Measurements from ENCODE around the gene AFAP1. TPM values are rescaled to one million over a fixed set of nuclear protein-coding genes. Genes with fewer than 3 reads are reported as not detected.

The AFAP1 gene
- total RNA-seq, 2 experiments from 2014 or later = not detected

- BruUV-seq (replicated peaks) = no TSS peak
- CTCF ChIA-PET (ENCODE audit: unreplicated experiment) = no interaction called here
- Histone ChIP-seq H3K36me3 (ENCODE audit: insufficient read depth, low read length) (no peaks in the 10 kb centered on the region), H3K9me2 (ENCODE audit: insufficient read depth, low read length) (no peaks in the 10 kb centered on the region), H3K4me2 (ENCODE audit: low read length) (no peak overlapping the region), H3K27ac (ENCODE audit: low read depth, low read length, poor library complexity, severe bottlenecking) (no peak overlapping the region), H3K4me3 (ENCODE audit: low read depth, low read length, poor library complexity, severe bottlenecking) (no peak overlapping the region), H3K9me3 (ENCODE audit: low read length) (no peaks in the 10 kb centered on the region), H3K4me1 (ENCODE audit: insufficient read depth, low read length, poor library complexity, severe bottlenecking) (no peaks in the 10 kb centered on the region), H3K79me2 (ENCODE audit: insufficient read depth, low read depth, low read length) (no peaks in the 10 kb centered on the region), H2AFZ (ENCODE audit: low read length) (no peak overlapping the region), H4K20me1 (ENCODE audit: insufficient read depth, low read length) (no peaks in the 10 kb centered on the region)
- intact Hi-C loops (cut with micrococcal nuclease; ENCODE audit: unreplicated experiment) = no loop called here
- DNase-seq (ENCODE audit: low spot score) = no peak
- TF ChIP-seq EZH2phosphoT487 (IDR thresholded peaks at IDR 0.05; ENCODE audit: borderline replicate concordance, low read depth, low read length) (no peak), CTCF (conservative IDR thresholded peaks at IDR 0.05; ENCODE audit: low read length) (no peak)
- POLR2A ChIA-PET = no interaction called here
Measured at GRCh38 chr4:7767526-7767925, 172.1 kb downstream of the AFAP1 start.

GRCh38 chr4:7766661-7767345, 172.9 kb downstream of the AFAP1 start:
- intact Hi-C loops (cut with micrococcal nuclease; ENCODE audit: unreplicated experiment) = no loop called here
- no peak for TF ChIP-seq CTCF (conservative IDR thresholded peaks at IDR 0.05; ENCODE audit: low read length)
- TF ChIP-seq EZH2phosphoT487 (IDR thresholded peaks at IDR 0.05; ENCODE audit: borderline replicate concordance, low read depth, low read length) = no peak
- Histone ChIP-seq H3K9me2 (ENCODE audit: insufficient read depth, low read length) (no peaks in the 10 kb centered on the region), H3K79me2 (ENCODE audit: insufficient read depth, low read depth, low read length) (no peaks in the 10 kb centered on the region), H4K20me1 (ENCODE audit: insufficient read depth, low read length) (no peaks in the 10 kb centered on the region), H3K27ac (ENCODE audit: low read depth, low read length, poor library complexity, severe bottlenecking) (no peak overlapping the region), H3K36me3 (ENCODE audit: insufficient read depth, low read length) (no peaks in the 10 kb centered on the region), H2AFZ (ENCODE audit: low read length) (no peak overlapping the region), H3K4me3 (ENCODE audit: low read depth, low read length, poor library complexity, severe bottlenecking) (no peak overlapping the region), H3K9me3 (ENCODE audit: low read length) (no peaks in the 10 kb centered on the region), H3K4me1 (ENCODE audit: insufficient read depth, low read length, poor library complexity, severe bottlenecking) (no peaks in the 10 kb centered on the region), H3K4me2 (ENCODE audit: low read length) (no peak overlapping the region)
- BruUV-seq (replicated peaks) = no TSS peak
- POLR2A ChIA-PET = no interaction called here
- CTCF ChIA-PET (ENCODE audit: unreplicated experiment) = no interaction called here
- DNase-seq (ENCODE audit: low spot score) = no peak

- Histone ChIP-seq H3K4me1 (ENCODE audit: insufficient read depth, low read length, poor library complexity, severe bottlenecking) (no peaks in the 10 kb centered on the region), H3K79me2 (ENCODE audit: insufficient read depth, low read depth, low read length) (no peaks in the 10 kb centered on the region), H2AFZ (ENCODE audit: low read length) (no peak overlapping the region), H3K4me2 (ENCODE audit: low read length) (no peak overlapping the region), H3K36me3 (ENCODE audit: insufficient read depth, low read length) (no peaks in the 10 kb centered on the region), H4K20me1 (ENCODE audit: insufficient read depth, low read length) (no peaks in the 10 kb centered on the region), H3K9me3 (ENCODE audit: low read length) (no peaks in the 10 kb centered on the region), H3K4me3 (ENCODE audit: low read depth, low read length, poor library complexity, severe bottlenecking) (no peak overlapping the region), H3K27ac (ENCODE audit: low read depth, low read length, poor library complexity, severe bottlenecking) (no peak overlapping the region), H3K9me2 (ENCODE audit: insufficient read depth, low read length) (no peaks in the 10 kb centered on the region)
- intact Hi-C loops (cut with micrococcal nuclease; ENCODE audit: unreplicated experiment) = no loop called here
- ChIA-PET POLR2A (interaction anchor here (1.1 kb wide), 1 partner anchor 12 kb away, joined by 3 read pairs; no protein-coding TSS in a partner anchor), CTCF (ENCODE audit: unreplicated experiment) (no interaction called here)
- no peak for TF ChIP-seq CTCF (conservative IDR thresholded peaks at IDR 0.05; ENCODE audit: low read length)
- TF ChIP-seq EZH2phosphoT487 (IDR thresholded peaks at IDR 0.05; ENCODE audit: borderline replicate concordance, low read depth, low read length) = no peak
- DNase-seq (ENCODE audit: low spot score) = no peak
- no TSS peak for BruUV-seq (replicated peaks)
Measured at GRCh38 chr4:7766086-7766485, 173.6 kb downstream of the AFAP1 start.
